Right lobe of liver (tissue), 6 donors: Measurements from ENCODE around the gene MBOAT7. TPM values are rescaled to one million over a fixed set of nuclear protein-coding genes. Genes with fewer than 3 reads are reported as not detected.

Source experiments
- ATAC-seq, 4 donors: fragments of 200-7000 bp; cut with Tn5 transposase; one replicate each; pipeline ENCODE4 v1.9.1; 2020; ENCODE audit warnings: mild to moderate bottlenecking in 4 of 4, moderate library complexity in 4 of 4
- DNase-seq, 3 donors: peaks; one replicate each; pipeline ENCODE4 v3.0.0-alpha.2; 2020
- H3K27ac ChIP-seq, 3 donors: fragments of 200-600 bp; one replicate each; pipeline ENCODE4 v1.8.0; 2022
- H3K27me3 ChIP-seq, 2 donors: fragments of 200-600 bp; one replicate each; pipeline ENCODE4 v1.8.0; 2022
- H3K36me3 ChIP-seq, 4 donors: fragments of 200-600 bp; sonication (generic) in 1 of 4; one replicate each; pipeline versions ENCODE4 v1.5.1 to v1.8.0; 2017 to 2022; ENCODE audit warnings: control low read depth in 1 of 4
- H3K4me1 ChIP-seq, 4 donors: fragments of 200-600 bp; sonication (generic) in 1 of 4; one replicate each; pipeline versions ENCODE4 v1.5.1 to v1.8.0; 2017 to 2022; ENCODE audit warnings: control low read depth in 1 of 4
- H3K4me3 ChIP-seq, 3 donors: fragments of 200-600 bp; one replicate each; pipeline ENCODE4 v1.8.0; 2022
- H3K9me3 ChIP-seq, 4 donors: fragments of 200-600 bp; sonication (generic) in 1 of 4; one replicate each; pipeline versions ENCODE4 v1.5.1 to v1.8.0; 2017 to 2022; ENCODE audit warnings: control low read depth in 1 of 4
- POLR2A ChIP-seq: fragments of 450-650 bp; IDR thresholded peaks from one replicate; pipeline ENCODE4 v1.6.1; 2017; ENCODE audit warnings: antibody characterized with exemption, mild to moderate bottlenecking
- WGBS: methylation state at CpG from one replicate; pipeline ENCODE4 v1.1.6; 2018; ENCODE audit warnings: low coverage, low lambda C conversion rate; ENCODE audit not compliant: insufficient coverage; ENCODE audit errors: missing lambda C conversion rate; 5-methylcytosine and 5-hydroxymethylcytosine counted together
- intact Hi-C, 2 donors: fragments of 100-400 bp; cut with DNase I; formaldehyde crosslinking; loops; one replicate each; pipeline versions ENCODE4 v1.11.2 to v1.14.1; 2022
- total RNA-seq, 6 experiments: library from RNA; depleted of rRNA in 2 of 6; stranded (reverse); fragments of >200 nt in 2 of 6; fragmentation: NEBNext Ultra II Directional in 3 of 6; extraction: Animal tissue kit (Norgen Biotek cat#: 25700) in 3 of 6; gene quantifications; one replicate each; pipeline versions ENCODE4 v1.1.0 to v1.2.4, GENCODE V29; 2016 to 2023
- TF ChIP-seq, protein P1 (sequence below), 4 donors: fragments of 200-600 bp in 3 of 4; fragments of 450-650 bp in 1 of 4; IDR thresholded peaks; one replicate each; pipeline versions ENCODE4 v1.5.1 to v1.8.0; 2016 to 2022; ENCODE audit warnings: antibody characterized with exemption in 4 of 4, mild to moderate bottlenecking in 2 of 4
- donor health status: DM: no; HTN: yes; CAD: no.
- donor health status: DM: no; HTN: no; CAD: no.
- donor health status: DM: no; HTN: no; CAD: no.
- donor health status: DM: no; HTN: yes; CAD: no.
- donor health status: DM: no; HTN: yes; CAD: no.

The MBOAT7 gene
- total RNA-seq, 6 experiments from 2014 or later: 26.6 to 57.7 (median 32.9) TPM

DNA sequence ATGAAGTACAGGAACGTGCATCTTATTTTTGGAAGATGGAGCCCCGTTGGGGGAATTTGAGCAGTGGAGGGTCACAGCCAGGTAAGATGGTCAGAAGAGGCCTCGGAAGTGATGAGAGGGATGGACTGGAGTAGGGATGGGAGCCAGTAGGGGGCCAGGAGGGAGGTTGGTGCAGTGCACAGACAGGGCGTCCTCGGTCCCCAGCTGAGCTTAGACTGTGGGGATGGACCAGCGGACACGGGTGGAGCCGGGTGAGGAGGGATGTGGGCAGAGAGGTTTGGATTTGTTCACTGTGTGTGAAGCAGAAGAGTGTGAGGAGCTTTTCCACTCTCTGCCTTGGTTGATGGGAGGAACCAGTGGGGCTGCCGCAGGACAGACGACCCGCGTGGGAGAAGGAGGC is 21.9 kb upstream of the MBOAT7 start:
- intact Hi-C loops: no loop called here
- peaks cover 0 to 58% (median 28%) of the 10 kb centered on the region in 4 donors for H3K4me1 ChIP-seq
- no peaks in the 10 kb centered on the region for H3K9me3 ChIP-seq
- H3K4me3 ChIP-seq: peak overlapping the region in 2 of 3 donors; percentile 40 to 53
- ATAC-seq (no peak), DNase-seq (no peak)
- H3K27ac ChIP-seq: peak overlapping the region; percentile 86 to 98 (median 91)
- TF ChIP-seq, protein P1, sequence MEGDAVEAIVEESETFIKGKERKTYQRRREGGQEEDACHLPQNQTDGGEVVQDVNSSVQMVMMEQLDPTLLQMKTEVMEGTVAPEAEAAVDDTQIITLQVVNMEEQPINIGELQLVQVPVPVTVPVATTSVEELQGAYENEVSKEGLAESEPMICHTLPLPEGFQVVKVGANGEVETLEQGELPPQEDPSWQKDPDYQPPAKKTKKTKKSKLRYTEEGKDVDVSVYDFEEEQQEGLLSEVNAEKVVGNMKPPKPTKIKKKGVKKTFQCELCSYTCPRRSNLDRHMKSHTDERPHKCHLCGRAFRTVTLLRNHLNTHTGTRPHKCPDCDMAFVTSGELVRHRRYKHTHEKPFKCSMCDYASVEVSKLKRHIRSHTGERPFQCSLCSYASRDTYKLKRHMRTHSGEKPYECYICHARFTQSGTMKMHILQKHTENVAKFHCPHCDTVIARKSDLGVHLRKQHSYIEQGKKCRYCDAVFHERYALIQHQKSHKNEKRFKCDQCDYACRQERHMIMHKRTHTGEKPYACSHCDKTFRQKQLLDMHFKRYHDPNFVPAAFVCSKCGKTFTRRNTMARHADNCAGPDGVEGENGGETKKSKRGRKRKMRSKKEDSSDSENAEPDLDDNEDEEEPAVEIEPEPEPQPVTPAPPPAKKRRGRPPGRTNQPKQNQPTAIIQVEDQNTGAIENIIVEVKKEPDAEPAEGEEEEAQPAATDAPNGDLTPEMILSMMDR (IDR thresholded peaks at IDR 0.05): no peak
- no peak for TF ChIP-seq POLR2A
- WGBS: 64% methylated on average over 4 of the region's 12 CpGs
- peaks cover 0 to 17% (median 12%) of the 10 kb centered on the region in 4 donors for H3K36me3 ChIP-seq
- no peaks in the 10 kb centered on the region for H3K27me3 ChIP-seq

DNA sequence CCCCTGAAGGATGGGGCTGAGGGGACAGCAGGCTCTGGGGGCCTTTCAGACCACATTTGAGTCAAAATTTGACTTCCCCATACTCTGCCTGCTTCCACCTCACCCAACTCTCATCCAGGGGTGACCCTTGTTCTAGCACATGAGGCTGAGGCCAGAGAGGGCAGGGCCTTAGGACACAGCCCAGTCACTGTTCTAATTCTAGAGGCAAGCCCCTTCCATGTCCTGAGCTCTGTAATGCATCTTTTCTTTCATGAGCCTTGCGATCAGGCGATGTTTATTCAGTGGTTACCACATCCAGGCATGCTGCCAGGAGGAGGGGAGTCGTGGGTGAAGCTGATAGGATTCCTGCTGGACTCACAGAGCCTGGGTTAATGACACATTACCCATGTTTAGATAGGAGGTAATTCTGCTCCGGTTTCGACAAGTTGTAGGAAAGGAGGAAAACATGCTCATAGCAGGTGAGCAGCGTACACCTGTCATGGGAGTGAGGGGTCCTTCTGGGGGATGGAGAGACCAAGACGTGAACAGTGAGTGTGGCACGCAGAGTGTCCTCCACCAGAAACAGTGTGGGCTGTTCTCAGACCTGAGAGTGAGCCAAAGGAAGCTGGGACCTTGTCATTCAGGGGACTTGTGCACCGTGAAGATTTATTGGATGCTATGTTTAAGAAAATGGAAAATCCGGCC is 20.6 kb upstream of the MBOAT7 start:
- no peaks in the 10 kb centered on the region for H3K27me3 ChIP-seq
- ATAC-seq: peak; percentile 67 to 83 (median 78)
- H3K9me3 ChIP-seq: no peaks in the 10 kb centered on the region
- peaks cover 0 to 71% (median 34%) of the 10 kb centered on the region in 4 donors for H3K4me1 ChIP-seq
- WGBS: 10% methylated on average over 10 of the region's 10 CpGs
- intact Hi-C loops: no loop called here
- peaks cover 9 to 30% (median 19%) of the 10 kb centered on the region in 4 donors for H3K36me3 ChIP-seq
- peak; percentile 92 to 98 (median 94) for DNase-seq
- peak overlapping the region; percentile 17 to 53 (median 40) for H3K4me3 ChIP-seq
- TF ChIP-seq, protein P1 (IDR thresholded peaks at IDR 0.05): no peak
- peak; percentile 54 for TF ChIP-seq POLR2A
- H3K27ac ChIP-seq: peak overlapping the region; percentile 86 to 98 (median 91)

DNA sequence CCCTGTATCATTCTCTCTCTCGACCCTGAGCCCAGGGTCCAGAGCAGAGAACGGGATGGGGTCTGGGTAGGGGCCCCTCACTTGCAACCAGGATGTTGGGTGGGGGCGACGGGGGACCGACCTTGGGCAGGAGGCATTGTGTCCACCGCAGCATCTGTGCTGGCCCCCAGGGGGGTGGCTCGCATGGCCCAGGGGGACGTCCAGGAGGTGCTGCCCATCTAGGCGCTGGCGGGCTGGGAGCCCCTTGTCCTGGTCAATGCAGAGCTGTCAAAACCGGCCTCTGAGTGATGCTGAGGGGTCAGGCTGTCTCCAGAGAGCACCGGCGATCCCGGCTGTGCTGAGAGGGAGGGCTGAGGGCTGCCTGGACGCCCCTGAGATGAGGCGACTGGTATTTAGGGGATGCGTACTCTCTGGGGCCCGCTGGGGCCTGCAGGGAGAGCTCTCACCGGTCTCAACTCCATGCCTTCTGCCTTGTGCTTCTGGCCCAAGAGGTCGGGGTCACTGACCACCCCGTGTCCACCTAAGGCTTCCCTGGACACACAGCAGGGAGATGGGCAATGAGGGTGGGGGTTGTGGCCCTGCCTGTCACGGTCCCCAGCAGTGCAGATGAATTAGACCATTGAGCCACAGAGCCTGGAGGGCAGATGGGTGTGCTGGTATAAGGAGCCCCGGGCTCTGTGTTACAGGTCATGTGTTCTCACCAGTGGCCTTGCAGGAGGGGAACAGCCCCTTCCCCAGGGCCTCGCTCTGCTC is 19.9 kb upstream of the MBOAT7 start:
- Histone ChIP-seq H3K27ac (peak overlapping the region; percentile 86 to 98 (median 91)), H3K27me3 (no peaks in the 10 kb centered on the region), H3K9me3 (no peaks in the 10 kb centered on the region), H3K36me3 (peaks cover 12 to 37% (median 25%) of the 10 kb centered on the region in 4 donors), H3K4me3 (no peak overlapping the region), H3K4me1 (peaks cover 0 to 78% (median 41%) of the 10 kb centered on the region in 4 donors)
- DNase-seq (peak; percentile 45 to 65 (median 65)), ATAC-seq (peak; percentile 17 to 36 (median 28))
- intact Hi-C loops: no loop called here
- WGBS: 27% methylated on average over 3 of the region's 24 CpGs
- TF ChIP-seq POLR2A: no peak
- TF ChIP-seq, protein P1 (IDR thresholded peaks at IDR 0.05): no peak

DNA sequence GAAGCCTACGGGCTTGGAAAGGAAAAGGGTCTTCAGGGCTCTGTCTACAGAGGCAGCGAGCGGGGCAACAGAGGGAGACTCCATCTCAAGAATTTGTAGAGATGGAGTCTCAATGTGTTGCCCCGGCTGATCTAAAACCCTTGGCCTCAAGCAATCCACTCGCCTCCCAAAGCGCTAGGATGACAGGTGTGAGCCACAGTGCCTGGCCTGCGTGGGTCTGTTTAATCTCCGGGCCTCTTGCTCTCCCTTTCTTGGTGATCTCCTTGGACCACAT is 19.3 kb upstream of the MBOAT7 start:
- H3K4me1 ChIP-seq: peaks cover 0 to 79% (median 44%) of the 10 kb centered on the region in 4 donors
- H3K36me3 ChIP-seq: peaks cover 12 to 43% (median 30%) of the 10 kb centered on the region in 4 donors
- no peaks in the 10 kb centered on the region for H3K27me3 ChIP-seq
- intact Hi-C loops: no loop called here
- peak overlapping the region; percentile 86 to 98 (median 91) for H3K27ac ChIP-seq
- 65% methylated on average over 6 of the region's 8 CpGs for WGBS
- DNase-seq (no peak), ATAC-seq (no peak)
- TF ChIP-seq POLR2A: no peak
- TF ChIP-seq, protein P1 (IDR thresholded peaks at IDR 0.05): no peak
- no peaks in the 10 kb centered on the region for H3K9me3 ChIP-seq
- no peak overlapping the region for H3K4me3 ChIP-seq
